Erythroblast (primary cell): ENCODE data around the gene BCL2L1.

Experiments
- DNase-seq, 2 experiments: peaks; one replicate each; lab custom pipeline; 2025; lab: John Stamatoyannopoulos, UW
- GATA1 ChIP-seq: IDR thresholded peaks from 2 replicates; pipeline ENCODE4 v1.6.1; 2011; ENCODE audit warnings: low read depth, mild to moderate bottlenecking, control low read depth, low read length, moderate library complexity
- POLR2A ChIP-seq: IDR thresholded peaks from 2 replicates; pipeline ENCODE4 v1.6.1; 2011; ENCODE audit warnings: mild to moderate bottlenecking, low read length

Gene BCL2L1

GRCh38 chr20:31698803-31699718 lies 23.6 kb downstream of the BCL2L1 start:
- DNase-seq: peak; percentile 65 to 88
- TF ChIP-seq POLR2A (no peak), GATA1 (no peak)

- TF ChIP-seq GATA1 (no peak), POLR2A (no peak)
- no peak for DNase-seq
Measured at GRCh38 chr20:31698243-31698802, 24.3 kb downstream of the BCL2L1 start.

DNA sequence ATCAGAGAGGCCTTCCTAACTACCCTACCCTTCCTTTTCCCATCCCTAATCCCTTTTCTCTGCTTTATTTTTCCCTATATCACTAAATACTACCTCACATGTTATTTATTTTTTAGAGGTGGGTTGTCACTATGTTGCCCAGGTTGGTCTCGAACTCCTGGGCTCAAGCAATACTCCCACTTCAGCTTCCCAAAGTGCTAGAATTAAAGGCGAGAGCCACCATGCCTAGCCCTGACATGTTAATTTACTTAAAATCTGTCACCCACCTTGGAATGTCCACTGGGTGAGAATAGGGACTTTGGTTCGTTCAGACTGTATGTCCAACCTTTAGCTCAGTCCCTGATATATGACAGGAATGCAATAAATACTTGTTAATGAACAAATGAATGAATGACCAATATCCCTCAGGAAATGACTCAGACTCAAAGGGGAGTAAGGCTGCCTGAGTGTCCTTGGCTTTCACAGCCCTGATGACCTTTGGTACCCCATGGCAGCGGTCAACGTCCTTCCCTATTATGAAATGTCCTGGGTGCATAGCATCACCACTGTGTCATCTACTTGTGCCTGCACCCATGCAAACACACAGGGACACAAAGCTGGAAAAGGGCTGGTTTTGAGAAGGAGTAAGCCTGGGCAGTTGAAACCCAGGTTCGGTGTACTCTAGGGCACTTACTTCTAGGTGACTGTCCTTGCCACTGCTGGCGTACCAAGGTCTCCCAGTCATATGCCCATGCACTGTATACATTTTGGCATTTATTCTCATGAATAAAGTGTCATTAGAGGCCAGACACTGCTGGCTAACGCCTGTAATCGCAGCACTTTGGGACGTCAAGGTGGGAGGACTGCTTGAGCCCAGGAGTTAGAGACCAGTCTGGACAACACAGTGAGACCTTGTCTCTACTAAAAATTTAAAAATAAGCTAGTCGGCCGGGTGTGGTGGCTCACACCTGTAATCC lies 26.5 kb downstream of the BCL2L1 start:
- DNase-seq: no peak
- TF ChIP-seq POLR2A (no peak), GATA1 (no peak)

DNA sequence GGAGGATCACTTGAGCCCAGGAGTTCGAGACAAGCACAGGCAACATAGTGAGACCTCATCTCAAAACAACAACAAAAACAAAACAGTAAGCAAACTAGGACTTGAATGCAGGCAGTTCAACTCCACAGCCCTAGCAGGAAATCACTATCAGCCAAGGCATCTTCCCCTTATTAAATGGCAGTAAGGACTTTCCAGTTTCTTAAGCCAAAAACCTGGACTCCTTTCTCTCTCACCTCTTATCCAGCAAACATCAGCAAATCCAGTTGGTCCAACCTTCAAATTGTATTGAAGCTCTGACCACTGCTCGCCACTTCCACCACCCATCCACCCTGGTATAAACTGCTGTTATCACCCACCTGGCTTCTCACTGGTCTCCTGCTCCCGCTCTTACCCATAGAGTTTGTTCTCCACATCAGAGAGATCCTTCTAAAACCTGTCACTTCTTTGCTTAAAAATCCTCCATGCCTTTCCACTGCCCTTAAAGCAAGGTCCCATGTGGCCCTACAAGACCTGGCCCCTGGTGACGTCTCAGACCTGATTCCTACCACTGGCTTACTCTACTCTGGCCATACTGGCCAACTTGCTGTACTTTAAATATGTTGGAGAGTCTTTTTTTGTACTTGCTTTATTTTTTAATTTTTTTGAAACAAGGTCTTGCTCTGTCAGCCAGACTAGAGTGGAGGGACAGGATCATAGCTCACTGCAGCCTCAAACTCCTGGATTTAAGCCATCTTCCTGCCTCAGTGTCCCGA lies 27.6 kb downstream of the BCL2L1 start:
- DNase-seq: no peak
- no peak for TF ChIP-seq POLR2A
- TF ChIP-seq GATA1: no peak

- TF ChIP-seq GATA1 (no peak), POLR2A (no peak)
- peak in 1 of 2 experiments; percentile 40 for DNase-seq
Measured at GRCh38 chr20:31693987-31694661, 28.5 kb downstream of the BCL2L1 start.

DNA sequence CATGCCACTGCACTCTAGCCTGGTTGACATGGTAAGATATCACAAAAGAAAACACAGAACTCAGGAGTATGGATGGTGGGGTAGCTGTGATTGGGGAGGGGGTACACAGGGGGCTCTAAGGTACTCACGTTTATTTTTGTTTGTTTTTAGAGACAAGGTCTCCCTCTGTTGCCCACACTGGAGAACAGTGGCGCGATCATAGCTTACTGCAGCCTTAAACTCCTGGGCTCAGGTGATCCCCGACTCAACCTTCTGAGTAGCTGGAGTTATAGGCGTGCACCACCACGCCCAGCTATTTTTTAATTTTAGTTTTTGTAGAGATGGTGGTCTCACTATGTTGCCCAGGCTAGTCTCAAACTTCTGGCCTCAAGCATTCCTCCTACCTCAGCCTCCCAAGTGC lies 29.3 kb downstream of the BCL2L1 start:
- no peak for TF ChIP-seq GATA1
- TF ChIP-seq POLR2A: no peak
- no peak for DNase-seq

- TF ChIP-seq POLR2A: no peak
- no peak for TF ChIP-seq GATA1
- peak in 1 of 2 experiments; percentile 22 for DNase-seq
Measured at GRCh38 chr20:31691646-31692275, 30.9 kb downstream of the BCL2L1 start.

DNA sequence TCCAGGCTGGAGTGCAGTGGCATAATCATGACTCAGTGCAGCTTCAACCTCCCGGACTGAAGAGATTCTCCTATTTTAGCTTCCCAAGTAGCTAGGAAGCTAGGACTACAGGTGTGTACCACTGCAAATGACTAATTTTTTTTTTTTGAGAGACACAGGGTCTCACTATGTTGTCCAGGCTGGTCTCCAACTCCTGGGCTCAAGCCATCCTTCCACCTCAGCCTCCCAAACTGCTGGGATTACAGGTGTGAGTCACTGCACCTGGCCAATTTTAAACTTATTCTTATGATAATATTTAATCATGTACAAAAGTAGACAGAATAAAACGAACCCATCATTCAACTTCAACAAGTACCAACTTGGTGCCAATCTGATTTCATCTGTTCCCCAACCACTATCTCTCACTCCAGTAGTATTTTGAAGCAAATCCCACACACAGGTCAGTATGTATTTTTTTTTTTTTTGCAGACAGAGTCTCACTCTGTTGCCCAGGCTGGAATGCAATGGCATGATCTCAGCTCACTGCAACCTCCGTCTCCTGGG lies 32.5 kb downstream of the BCL2L1 start:
- TF ChIP-seq GATA1 (no peak), POLR2A (no peak)
- DNase-seq: no peak

GRCh38 chr20:31689141-31689540 lies 33.5 kb downstream of the BCL2L1 start:
- TF ChIP-seq GATA1 (no peak), POLR2A (no peak)
- no peak for DNase-seq

GRCh38 chr20:31687777-31688176 lies 34.9 kb downstream of the BCL2L1 start:
- no peak for TF ChIP-seq GATA1
- no peak for TF ChIP-seq POLR2A

DNA sequence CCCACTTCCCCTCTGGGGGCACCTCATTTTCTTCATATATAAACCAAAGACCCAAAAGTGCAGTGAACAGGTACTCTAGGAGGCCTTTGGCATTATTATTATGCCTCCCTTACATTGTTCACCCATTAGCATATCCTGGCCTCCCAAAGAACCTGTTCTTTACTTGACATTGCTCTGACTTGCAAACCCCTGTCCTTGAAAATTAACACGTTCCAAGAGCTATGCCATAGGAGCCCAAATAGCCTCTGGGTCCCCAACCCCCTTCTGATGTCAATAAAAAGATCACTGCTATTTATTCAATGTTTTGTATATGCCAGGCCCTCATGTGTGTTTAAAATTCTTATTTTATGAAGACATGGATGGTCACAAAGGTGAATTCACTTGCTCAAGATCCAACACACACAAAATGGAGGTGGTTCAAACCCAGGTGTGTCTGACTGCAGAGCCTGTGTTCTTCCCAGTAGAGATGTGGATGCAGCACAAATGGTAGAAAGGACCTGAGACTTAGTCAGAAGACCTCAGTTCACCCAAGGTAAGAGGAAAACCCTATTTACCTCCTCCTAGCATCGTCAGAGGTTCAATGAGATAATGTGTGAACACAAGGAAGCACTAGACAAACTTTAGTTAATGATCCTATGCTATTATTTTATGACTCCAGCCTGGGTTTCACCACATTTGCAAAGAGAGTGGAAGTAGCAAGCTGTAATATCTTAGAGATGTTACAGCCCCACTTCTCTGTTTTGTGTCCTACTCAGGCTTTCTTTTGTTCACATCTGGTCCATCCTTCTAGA lies 36.6 kb downstream of the BCL2L1 start:
- no peak for DNase-seq

More at GRCh38 chr20:31687777-31688176, 34.9 kb downstream of the BCL2L1 start:
- no peak for DNase-seq

More for the DNA sequence above, 36.6 kb downstream of the BCL2L1 start:
- no peak for TF ChIP-seq GATA1
- TF ChIP-seq POLR2A: no peak
